ENCODE results near the gene COL3A1. TPM values are rescaled to one million over a fixed set of nuclear protein-coding genes. Genes with fewer than 3 reads are reported as not detected.

The COL3A1 gene
- total RNA-seq, 2 donors from 2014 or later, result 119 to 260 TPM

- intact Hi-C loops (cut with DNase I), result no loop called here
- Histone ChIP-seq H3K36me3 (no peaks in the 10 kb centered on the region), H3K9ac (ENCODE audit: low read depth in 2 of 2, low read length in 2 of 2) (no peak overlapping the region), H3K27me3 (no peaks in the 10 kb centered on the region), H3K9me3 (no peaks in the 10 kb centered on the region), H3K4me3 (no peak overlapping the region), H3K4me1 (no peaks in the 10 kb centered on the region), H3K27ac (peak overlapping the region; percentile 35)
- TF ChIP-seq, protein P1, sequence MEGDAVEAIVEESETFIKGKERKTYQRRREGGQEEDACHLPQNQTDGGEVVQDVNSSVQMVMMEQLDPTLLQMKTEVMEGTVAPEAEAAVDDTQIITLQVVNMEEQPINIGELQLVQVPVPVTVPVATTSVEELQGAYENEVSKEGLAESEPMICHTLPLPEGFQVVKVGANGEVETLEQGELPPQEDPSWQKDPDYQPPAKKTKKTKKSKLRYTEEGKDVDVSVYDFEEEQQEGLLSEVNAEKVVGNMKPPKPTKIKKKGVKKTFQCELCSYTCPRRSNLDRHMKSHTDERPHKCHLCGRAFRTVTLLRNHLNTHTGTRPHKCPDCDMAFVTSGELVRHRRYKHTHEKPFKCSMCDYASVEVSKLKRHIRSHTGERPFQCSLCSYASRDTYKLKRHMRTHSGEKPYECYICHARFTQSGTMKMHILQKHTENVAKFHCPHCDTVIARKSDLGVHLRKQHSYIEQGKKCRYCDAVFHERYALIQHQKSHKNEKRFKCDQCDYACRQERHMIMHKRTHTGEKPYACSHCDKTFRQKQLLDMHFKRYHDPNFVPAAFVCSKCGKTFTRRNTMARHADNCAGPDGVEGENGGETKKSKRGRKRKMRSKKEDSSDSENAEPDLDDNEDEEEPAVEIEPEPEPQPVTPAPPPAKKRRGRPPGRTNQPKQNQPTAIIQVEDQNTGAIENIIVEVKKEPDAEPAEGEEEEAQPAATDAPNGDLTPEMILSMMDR (IDR thresholded peaks at IDR 0.05), result no peak
- no peak for DNase-seq
These were observed 532 bp upstream of the COL3A1 start for GRCh38 chr2:188973641-188974040.

DNA sequence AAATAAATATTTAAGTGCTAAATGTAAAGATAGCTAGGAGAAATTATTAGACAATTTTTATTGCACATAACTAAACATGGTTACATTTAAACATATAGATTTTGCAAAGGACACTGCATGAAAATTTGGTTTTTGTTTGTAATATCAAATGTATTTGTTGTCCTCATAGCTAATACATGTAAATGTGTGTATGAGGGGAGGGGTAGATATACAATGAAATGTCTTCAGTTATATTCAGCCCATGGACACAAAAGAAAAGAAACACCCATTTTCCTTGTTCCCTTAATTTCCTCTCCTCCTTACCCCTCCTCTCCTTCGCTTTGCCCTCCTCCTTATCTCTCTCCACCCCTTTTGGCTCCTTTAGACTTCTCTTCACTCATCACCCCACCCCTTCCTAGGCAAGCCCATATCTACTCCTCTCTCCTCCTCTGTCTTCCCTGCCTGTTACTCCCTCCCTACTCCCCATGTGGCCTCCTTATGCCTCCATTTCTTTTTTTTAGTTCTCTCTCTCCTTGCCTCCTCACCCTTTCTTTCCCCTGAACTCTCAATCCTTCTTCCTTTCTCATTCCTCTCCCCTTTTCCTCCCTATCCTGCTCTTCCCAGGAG lies 1.4 kb downstream of the COL3A1 start:
- intact Hi-C loops (cut with DNase I), result loop anchor here (5.0 kb wide), 1 partner anchor 448 kb away; no protein-coding TSS in a partner anchor
- Histone ChIP-seq H3K4me1 (no peaks in the 10 kb centered on the region), H3K27ac (peak overlapping the region; percentile 35), H3K9me3 (no peaks in the 10 kb centered on the region), H3K9ac (ENCODE audit: low read depth in 2 of 2, low read length in 2 of 2) (peak overlapping the region; percentile 18 to 38), H3K4me3 (peak overlapping the region; percentile 28), H3K27me3 (no peaks in the 10 kb centered on the region), H3K36me3 (no peaks in the 10 kb centered on the region)
- TF ChIP-seq, protein P1 (IDR thresholded peaks at IDR 0.05), result no peak
- peak; percentile 33 for DNase-seq

GRCh38 chr2:188976545-188977268 lies 2.5 kb downstream of the COL3A1 start:
- H3K4me3 ChIP-seq, result no peak overlapping the region
- TF ChIP-seq, protein P1 (IDR thresholded peaks at IDR 0.05), result peak; percentile 44
- H3K9me3 ChIP-seq, result no peaks in the 10 kb centered on the region
- H3K27me3 ChIP-seq, result no peaks in the 10 kb centered on the region
- no peak for DNase-seq
- H3K36me3 ChIP-seq, result no peaks in the 10 kb centered on the region
- intact Hi-C loops (cut with DNase I), result loop anchor here (5.0 kb wide), 1 partner anchor 449 kb away; no protein-coding TSS in a partner anchor
- peak overlapping the region; percentile 35 for H3K27ac ChIP-seq
- H3K9ac ChIP-seq (ENCODE audit: low read depth in 2 of 2, low read length in 2 of 2), result peak overlapping the region in 1 of 2 donors; percentile 38
- H3K4me1 ChIP-seq, result no peaks in the 10 kb centered on the region

- H3K36me3 ChIP-seq, result no peaks in the 10 kb centered on the region
- intact Hi-C loops (cut with DNase I), result loop anchor here (5.0 kb wide), 1 partner anchor 450 kb away; no protein-coding TSS in a partner anchor
- TF ChIP-seq, protein P1 (IDR thresholded peaks at IDR 0.05), result no peak
- no peak overlapping the region for H3K9ac ChIP-seq (ENCODE audit: low read depth in 2 of 2, low read length in 2 of 2)
- no peaks in the 10 kb centered on the region for H3K4me1 ChIP-seq
- no peaks in the 10 kb centered on the region for H3K27me3 ChIP-seq
- no peak for DNase-seq
- H3K4me3 ChIP-seq, result no peak overlapping the region
- H3K9me3 ChIP-seq, result no peaks in the 10 kb centered on the region
- H3K27ac ChIP-seq, result peak overlapping the region; percentile 35
These were observed 3.1 kb downstream of the COL3A1 start for GRCh38 chr2:188977317-188977716.

DNA sequence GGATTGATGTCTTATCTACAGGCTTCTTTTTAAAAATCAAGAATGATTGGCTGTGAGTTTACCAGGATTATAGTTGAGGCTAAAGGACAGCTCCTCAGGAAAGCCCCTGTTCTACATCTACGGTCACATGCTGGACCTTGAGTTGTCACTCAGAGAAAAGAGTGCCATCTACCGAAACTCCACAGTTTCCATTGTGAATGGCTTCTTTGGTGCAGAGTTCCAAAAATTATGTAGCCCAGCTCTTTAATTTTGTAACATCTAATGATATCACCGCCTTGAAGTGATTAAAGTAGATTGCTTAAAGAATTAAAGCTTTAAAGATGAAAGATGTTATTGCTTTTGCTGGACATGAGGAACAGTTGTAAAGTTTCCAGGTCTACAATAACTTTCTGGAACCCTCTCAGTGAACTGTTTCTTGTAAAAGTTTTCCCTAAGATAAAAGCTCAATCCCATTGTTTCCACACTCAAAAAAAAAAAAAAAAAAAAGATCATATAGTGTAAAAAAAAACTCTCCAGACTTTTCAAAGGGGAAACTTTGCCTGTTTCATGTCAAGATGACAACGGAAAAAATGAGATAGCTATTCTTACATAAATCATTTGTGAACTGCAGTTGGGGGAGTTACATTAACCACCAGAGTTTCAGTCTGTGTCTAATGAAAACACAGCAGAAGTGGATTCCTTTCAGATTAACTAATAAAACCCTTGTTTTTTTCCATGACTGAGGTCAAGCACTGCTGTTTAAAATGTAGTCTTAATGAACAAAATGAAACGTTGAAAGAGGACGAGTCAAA lies 4.3 kb downstream of the COL3A1 start:
- intact Hi-C loops (cut with DNase I), result loop anchor here (5.0 kb wide), 1 partner anchor 451 kb away; no protein-coding TSS in a partner anchor
- H3K9ac ChIP-seq (ENCODE audit: low read depth in 2 of 2, low read length in 2 of 2), result no peak overlapping the region
- H3K4me3 ChIP-seq, result peak overlapping the region; percentile 3

More for the DNA sequence above, 4.3 kb downstream of the COL3A1 start:
- no peaks in the 10 kb centered on the region for H3K4me1 ChIP-seq
- H3K27me3 ChIP-seq, result no peaks in the 10 kb centered on the region
- peak overlapping the region; percentile 35 for H3K27ac ChIP-seq
- TF ChIP-seq, protein P1 (IDR thresholded peaks at IDR 0.05), result no peak
- H3K36me3 ChIP-seq, result no peaks in the 10 kb centered on the region
- no peaks in the 10 kb centered on the region for H3K9me3 ChIP-seq
- DNase-seq, result no peak

Data from colonic mucosa (tissue), 4 donors.